Lung (tissue), 12 donors: ENCODE data around the gene SLC16A13. TPM values are rescaled to one million over a fixed set of nuclear protein-coding genes. Genes with fewer than 3 reads are reported as not detected.

Experiments
- ATAC-seq: fragments of 200-7000 bp; cut with Tn5 transposase; one replicate; pipeline ENCODE4 v1.9.1; 2020; ENCODE audit warnings: moderate number of reproducible peaks; ENCODE audit not compliant: insufficient read depth, low FRiP score
- DNase-seq, 3 donors: peaks; one replicate each; pipeline ENCODE4 v3.0.0-alpha.2; 2013 to 2017
- H3K27ac ChIP-seq, 2 donors: one replicate each; pipeline ENCODE4 v1.5.1; 2013; ENCODE audit warnings: mild to moderate bottlenecking in 2 of 2, moderate library complexity in 2 of 2, control low read depth in 1 of 2, inconsistent platforms in 1 of 2, low read depth in 1 of 2, low read length in 1 of 2
- H3K27me3 ChIP-seq, 3 donors: one replicate each; pipeline ENCODE4 v1.5.1; 2013; ENCODE audit warnings: low read length in 2 of 3; ENCODE audit not compliant: control insufficient read depth in 3 of 3, insufficient read depth in 3 of 3
- H3K36me3 ChIP-seq, 4 donors: one replicate each; pipeline ENCODE4 v1.5.1; 2013; ENCODE audit warnings: low read length in 4 of 4, mild to moderate bottlenecking in 1 of 4, moderate library complexity in 1 of 4; ENCODE audit not compliant: control insufficient read depth in 4 of 4, insufficient read depth in 4 of 4
- H3K4me1 ChIP-seq, 5 donors: one replicate each; pipeline ENCODE4 v1.5.1; 2013; ENCODE audit warnings: low read length in 5 of 5, mild to moderate bottlenecking in 2 of 5, moderate library complexity in 1 of 5; ENCODE audit not compliant: control insufficient read depth in 5 of 5, insufficient read depth in 5 of 5
- H3K4me3 ChIP-seq: one replicate; pipeline ENCODE4 v1.5.1; 2013; ENCODE audit warnings: mild to moderate bottlenecking, control low read depth, moderate library complexity
- H3K9ac ChIP-seq, 2 donors: one replicate each; pipeline ENCODE4 v1.5.1; 2013; ENCODE audit warnings: low read length in 2 of 2, control low read depth in 1 of 2; ENCODE audit not compliant: insufficient read depth in 1 of 2
- H3K9me3 ChIP-seq, 4 donors: one replicate each; pipeline ENCODE4 v1.5.1; 2013; ENCODE audit warnings: low read length in 3 of 4, mild to moderate bottlenecking in 1 of 4, moderate library complexity in 1 of 4; ENCODE audit not compliant: control insufficient read depth in 4 of 4, insufficient read depth in 3 of 4
- WGBS, 2 donors: extraction: QIAGEN DNeasy Blood & Tissue Kit; methylation state at CpG; one replicate each; pipeline ENCODE4 v1.1.7; 2013; 5-methylcytosine and 5-hydroxymethylcytosine counted together
- polyA plus RNA-seq, 2 donors: library from polyadenylated mRNA; stranded (reverse); fragments of 200-250 nt; gene quantifications; one replicate each; pipeline ENCODE4 v1.2.1, GENCODE V29; 2013
- total RNA-seq, 2 donors: library from RNA; depleted of rRNA in 1 of 2; stranded (reverse); fragments of >200 nt in 1 of 2; gene quantifications; one replicate each; pipeline ENCODE4 v1.2.1, GENCODE V29; 2014 to 2021
- TF ChIP-seq, protein P1 (sequence below): IDR thresholded peaks from 2 replicates; pipeline ENCODE4 v1.5.1; 2012; ENCODE audit warnings: mild to moderate bottlenecking; ENCODE audit errors: control extremely low read depth, extremely low read depth
- donor health status: control.
- donor health status: control.
- donor health status: Bipolar disorder and iron deficiency.
- donor health status: healthy.
- donor health status: DM: yes; HTN: yes; CAD: no.

Gene SLC16A13
- total and polyA plus RNA-seq, 4 donors: 1.3 to 23.6 (median 6.3) TPM

DNA sequence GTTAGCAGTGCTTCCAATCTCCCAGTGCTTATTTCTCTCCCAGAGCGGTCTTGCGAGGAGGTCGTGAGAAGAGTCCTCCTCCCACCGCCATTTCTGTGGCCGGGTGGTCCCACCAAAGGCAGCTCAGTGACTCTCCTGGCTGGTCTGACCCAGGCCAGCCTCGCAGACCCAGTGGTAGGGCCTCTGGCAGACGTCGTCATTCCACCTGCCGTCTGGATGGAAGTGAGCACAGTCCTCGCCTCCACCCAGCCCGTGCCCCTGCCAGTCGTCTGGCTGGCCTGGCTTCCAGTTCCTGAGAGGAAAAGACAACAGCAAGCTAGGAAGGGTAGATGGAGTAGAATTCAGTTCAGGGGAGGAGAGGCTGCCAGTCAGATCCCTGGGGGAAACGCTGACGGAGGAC, 39.1 kb downstream of the SLC16A13 start:
- H3K9me3 ChIP-seq: no peaks in the 10 kb centered on the region
- 86 to 90% methylated on average over 14 of the region's 14 CpGs for WGBS, 2 donors
- no peak overlapping the region for H3K9ac ChIP-seq
- no peaks in the 10 kb centered on the region for H3K36me3 ChIP-seq
- H3K27ac ChIP-seq: no peak overlapping the region
- ATAC-seq (no peak), DNase-seq (no peak)
- no peaks in the 10 kb centered on the region for H3K27me3 ChIP-seq
- TF ChIP-seq, protein P1, sequence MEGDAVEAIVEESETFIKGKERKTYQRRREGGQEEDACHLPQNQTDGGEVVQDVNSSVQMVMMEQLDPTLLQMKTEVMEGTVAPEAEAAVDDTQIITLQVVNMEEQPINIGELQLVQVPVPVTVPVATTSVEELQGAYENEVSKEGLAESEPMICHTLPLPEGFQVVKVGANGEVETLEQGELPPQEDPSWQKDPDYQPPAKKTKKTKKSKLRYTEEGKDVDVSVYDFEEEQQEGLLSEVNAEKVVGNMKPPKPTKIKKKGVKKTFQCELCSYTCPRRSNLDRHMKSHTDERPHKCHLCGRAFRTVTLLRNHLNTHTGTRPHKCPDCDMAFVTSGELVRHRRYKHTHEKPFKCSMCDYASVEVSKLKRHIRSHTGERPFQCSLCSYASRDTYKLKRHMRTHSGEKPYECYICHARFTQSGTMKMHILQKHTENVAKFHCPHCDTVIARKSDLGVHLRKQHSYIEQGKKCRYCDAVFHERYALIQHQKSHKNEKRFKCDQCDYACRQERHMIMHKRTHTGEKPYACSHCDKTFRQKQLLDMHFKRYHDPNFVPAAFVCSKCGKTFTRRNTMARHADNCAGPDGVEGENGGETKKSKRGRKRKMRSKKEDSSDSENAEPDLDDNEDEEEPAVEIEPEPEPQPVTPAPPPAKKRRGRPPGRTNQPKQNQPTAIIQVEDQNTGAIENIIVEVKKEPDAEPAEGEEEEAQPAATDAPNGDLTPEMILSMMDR: no peak
- H3K4me3 ChIP-seq: no peak overlapping the region
- no peaks in the 10 kb centered on the region for H3K4me1 ChIP-seq

DNA sequence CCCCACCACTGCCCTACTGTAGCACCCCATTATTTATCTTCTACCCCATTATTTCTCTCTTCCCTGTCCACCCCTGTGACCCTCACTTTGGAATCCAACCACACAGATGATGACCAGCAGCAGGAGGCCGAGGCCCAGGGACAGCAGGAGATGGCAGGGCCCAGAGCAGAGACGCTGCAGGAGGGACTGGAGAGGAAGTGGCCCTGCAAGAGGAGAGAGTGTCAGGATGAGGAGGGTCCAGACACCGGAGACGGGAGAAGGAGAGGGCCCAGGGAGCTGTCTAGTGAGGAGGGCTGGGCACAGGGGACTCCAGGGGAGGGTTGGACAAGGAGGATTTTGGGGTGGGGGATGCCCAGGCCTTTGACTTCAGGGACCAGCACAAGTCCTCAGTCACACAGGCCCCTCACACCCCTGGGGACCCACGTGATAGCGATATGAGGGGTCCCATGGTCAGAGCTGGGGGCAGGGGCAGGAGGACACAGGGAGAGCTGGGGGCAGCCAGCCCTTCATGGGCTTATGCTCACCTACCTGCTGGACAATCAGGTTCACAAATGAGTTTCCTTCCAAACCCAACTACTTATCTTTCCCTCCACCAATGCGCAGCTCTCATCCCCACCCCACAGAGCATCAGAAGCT, 42.2 kb downstream of the SLC16A13 start:
- ATAC-seq (no peak), DNase-seq (no peak)
- TF ChIP-seq, protein P1: no peak
- Histone ChIP-seq H3K36me3 (no peaks in the 10 kb centered on the region), H3K9ac (no peak overlapping the region), H3K27me3 (no peaks in the 10 kb centered on the region), H3K4me3 (no peak overlapping the region), H3K27ac (no peak overlapping the region), H3K9me3 (no peaks in the 10 kb centered on the region), H3K4me1 (peaks cover 0 to 4% (median 0%) of the 10 kb centered on the region in 5 donors)
- WGBS, 2 donors: 86 to 89% methylated on average over 7 of the region's 7 CpGs

GRCh38 chr17:7078711-7079110, 42.9 kb downstream of the SLC16A13 start:
- Histone ChIP-seq H3K36me3 (no peaks in the 10 kb centered on the region), H3K27me3 (no peaks in the 10 kb centered on the region), H3K27ac (no peak overlapping the region), H3K9ac (no peak overlapping the region), H3K4me1 (peaks cover 0 to 4% (median 0%) of the 10 kb centered on the region in 5 donors), H3K9me3 (no peaks in the 10 kb centered on the region), H3K4me3 (no peak overlapping the region)
- TF ChIP-seq, protein P1: no peak
- no peak for DNase-seq
- 87 to 95% methylated on average over 10 of the region's 10 CpGs for WGBS, 2 donors
- ATAC-seq: no peak
